A549 (cell line): Measurements from ENCODE around the gene PPP4R4. TPM values are rescaled to one million over a fixed set of nuclear protein-coding genes. Genes with fewer than 3 reads are reported as not detected.

Experiments
- ATAC-seq, 2 experiments: fragments of 200-7000 bp in 1 of 2; fragments of >200 bp in 1 of 2; cut with Nextera tagmentation in 1 of 2; cut with Tn5 transposase in 1 of 2; 3 replicates each; pipeline versions ENCODE4 v1.8.0 to v1.9.1; 2018 to 2020; ENCODE audit warnings: mild to moderate bottlenecking in 1 of 2, moderate library complexity in 1 of 2
- CTCF ChIA-PET: fragments of 300-600 bp; sonication (Branson Sonifier 250); formaldehyde crosslinking; extraction: SDS; loops from one replicate; lab custom pipeline; 2021; ENCODE audit warnings: antibody characterized with exemption, inconsistent platforms; lab: Yijun Ruan, JAX
- POLR2A ChIA-PET: fragments of 350-600 bp; formaldehyde crosslinking; extraction: SDS; loops from one replicate; lab custom pipeline; 2021; ENCODE audit warnings: antibody characterized with exemption, inconsistent platforms; lab: Yijun Ruan, JAX
- DNase-seq, 2 experiments: peaks; one replicate each; pipeline versions ENCODE4 v3.0.0 to v3.0.0-alpha.2; 2011 to 2016; ENCODE audit warnings: low read depth in 1 of 2, low spot score in 1 of 2
- FAIRE-seq: peaks from 2 replicates; lab custom pipeline; 2011; peaks lifted over from hg19 to GRCh38; lab: Jason Lieb, UNC
- H3K27ac ChIP-seq, 2 experiments: fragments of >200 bp; sonication (Bioruptor Twin); formaldehyde crosslinking; 3 replicates each; pipeline ENCODE4 v1.5.1; 2016 to 2017
- H3K4me1 ChIP-seq: fragments of >200 bp; sonication (Bioruptor Twin); formaldehyde crosslinking; 3 replicates; pipeline ENCODE4 v1.6.1; 2016
- H3K4me2 ChIP-seq: fragments of >200 bp; sonication (Bioruptor Twin); formaldehyde crosslinking; 3 replicates; pipeline ENCODE4 v1.6.1; 2016
- H3K4me3 ChIP-seq: fragments of >200 bp; sonication (Bioruptor Twin); formaldehyde crosslinking; 3 replicates; pipeline ENCODE4 v1.5.1; 2016
- H3K9me3 ChIP-seq: fragments of >200 bp; sonication (Bioruptor Twin); formaldehyde crosslinking; 3 replicates; pipeline ENCODE4 v1.6.1; 2016
- CBX2 ChIP-seq: fragments of 200-600 bp; sonication (generic); IDR thresholded peaks from 2 replicates; pipeline ENCODE4 v1.6.1; 2016; ENCODE audit warnings: low read depth, mild to moderate bottlenecking, borderline replicate concordance
- CHD2 ChIP-seq: fragments of 150-350 bp; IDR thresholded peaks from 2 replicates; pipeline ENCODE4 v1.6.1; 2014; ENCODE audit warnings: low read length; ENCODE audit not compliant: partially characterized antibody
- EHMT2 ChIP-seq: fragments of 200-600 bp; sonication (generic); IDR thresholded peaks from 2 replicates; pipeline ENCODE4 v1.6.1; 2016; ENCODE audit warnings: antibody characterized with exemption, low read depth, mild to moderate bottlenecking, moderate library complexity
- ESRRA ChIP-seq: fragments of 150-350 bp; IDR thresholded peaks from 2 replicates; pipeline ENCODE4 v1.6.1; 2014; ENCODE audit warnings: mild to moderate bottlenecking, low read length, borderline replicate concordance
- FOSL2 ChIP-seq, 2 experiments: fragments of 450-650 bp in 1 of 2; fragments of >200 bp in 1 of 2; sonication (Bioruptor Twin) in 1 of 2; formaldehyde crosslinking; IDR thresholded peaks; 2 replicates each; pipeline versions ENCODE4 v1.5.0 to v1.6.1; 2016 to 2020; ENCODE audit warnings: mild to moderate bottlenecking in 1 of 2, moderate library complexity in 1 of 2
- HDAC2 ChIP-seq: fragments of 200-600 bp; sonication (generic); IDR thresholded peaks from 2 replicates; pipeline ENCODE4 v1.6.1; 2016
- JUN ChIP-seq, 2 experiments: fragments of >200 bp; sonication (Bioruptor Twin); formaldehyde crosslinking; IDR thresholded peaks; 2 replicates in 1 of 2; 3 replicates in 1 of 2; pipeline ENCODE4 v1.6.1; 2016 to 2017
- JUNB ChIP-seq: fragments of >200 bp; sonication (Bioruptor Twin); formaldehyde crosslinking; IDR thresholded peaks from 2 replicates; pipeline ENCODE4 v1.6.1; 2016
- KDM1A ChIP-seq: fragments of 200-600 bp; sonication (generic); IDR thresholded peaks from 2 replicates; pipeline ENCODE4 v1.6.1; 2016; ENCODE audit warnings: low read depth, mild to moderate bottlenecking
- MAFK ChIP-seq: fragments of 450-650 bp; IDR thresholded peaks from 2 replicates; pipeline ENCODE4 v1.6.1; 2014; ENCODE audit not compliant: partially characterized antibody
- MAZ ChIP-seq: fragments of 150-350 bp; IDR thresholded peaks from 2 replicates; pipeline ENCODE4 v1.6.1; 2014; ENCODE audit warnings: antibody characterized with exemption, low read depth, low read length, borderline replicate concordance
- NPAS2 ChIP-seq: fragments of 250-450 bp; sonication (Bioruptor Pico); IDR thresholded peaks from 2 replicates; pipeline ENCODE4 v1.8.0; 2022; ENCODE audit warnings: mild to moderate bottlenecking, moderate library complexity, borderline replicate concordance
- PHF8 ChIP-seq: fragments of 200-600 bp; sonication (generic); IDR thresholded peaks from 2 replicates; pipeline ENCODE4 v1.6.1; 2016; ENCODE audit warnings: low read depth, mild to moderate bottlenecking, antibody characterized with exemption, moderate library complexity, borderline replicate concordance
- RAD21 ChIP-seq, 2 experiments: fragments of >200 bp in 1 of 2; sonication (Bioruptor Twin) in 1 of 2; formaldehyde crosslinking in 1 of 2; IDR thresholded peaks in 1 of 2; conservative IDR thresholded peaks in 1 of 2; 2 replicates in 1 of 2; 3 replicates in 1 of 2; pipeline ENCODE4 v1.6.1; 2012 to 2018; ENCODE audit warnings: inconsistent platforms in 1 of 2
- RNF2 ChIP-seq: fragments of 200-600 bp; sonication (generic); IDR thresholded peaks from 2 replicates; pipeline ENCODE4 v1.6.1; 2016; ENCODE audit warnings: low read depth, mild to moderate bottlenecking, antibody characterized with exemption, moderate library complexity, borderline replicate concordance
- SMC3 ChIP-seq: fragments of >200 bp; sonication (Bioruptor Twin); formaldehyde crosslinking; IDR thresholded peaks from 3 replicates; pipeline ENCODE4 v1.6.1; 2018; ENCODE audit warnings: inconsistent platforms
- ZFP36 ChIP-seq: fragments of 450-650 bp; IDR thresholded peaks from 2 replicates; pipeline ENCODE4 v1.6.1; 2014; ENCODE audit warnings: borderline replicate concordance; ENCODE audit not compliant: partially characterized antibody
- ZNF302 ChIP-seq: fragments of 250-450 bp; sonication (Bioruptor Pico); IDR thresholded peaks from 2 replicates; pipeline ENCODE4 v1.9.0; 2021; ENCODE audit warnings: inconsistent platforms, mild to moderate bottlenecking, moderate library complexity
- ZSCAN20 ChIP-seq: fragments of 250-450 bp; sonication (Bioruptor Pico); IDR thresholded peaks from 2 replicates; pipeline ENCODE4 v1.8.0; 2022; ENCODE audit warnings: mild to moderate bottlenecking, moderate library complexity
- WGBS: methylation state at CpG from one replicate; pipeline ENCODE4 v1.1.6; 2017; ENCODE audit errors: missing lambda C conversion rate; 5-methylcytosine and 5-hydroxymethylcytosine counted together
- polyA plus RNA-seq, 4 experiments: library from polyadenylated mRNA; depleted of rRNA in 3 of 4; stranded (reverse); fragments of >200 nt; fragmentation: RNase III in 1 of 4; extraction: RNeasy Plus Mini Kit Qiagen cat#74134 plus additional on column Dnase treatment in 1 of 4; gene quantifications; 2 replicates in 3 of 4; 3 replicates in 1 of 4; pipeline ENCODE4 v1.2.3, GENCODE V29; 2011 to 2017
- TF ChIP-seq, protein P1 (sequence below): fragments of >200 bp; sonication (Bioruptor Twin); formaldehyde crosslinking; IDR thresholded peaks from 2 replicates; pipeline ENCODE4 v1.6.1; 2016
- TF ChIP-seq, protein P2 (sequence below): fragments of 250-450 bp; sonication (Bioruptor Pico); IDR thresholded peaks from 2 replicates; pipeline ENCODE4 v1.5.0; 2020; ENCODE audit warnings: low read depth, mild to moderate bottlenecking, moderate library complexity
- TF ChIP-seq, protein P3 (sequence below): IDR thresholded peaks from 2 replicates; pipeline ENCODE4 v1.6.1; 2012
- TF ChIP-seq, protein P4 (sequence below): fragments of 250-450 bp; sonication (Bioruptor Pico); IDR thresholded peaks from 2 replicates; pipeline ENCODE4 v1.5.0; 2021; ENCODE audit warnings: mild to moderate bottlenecking, moderate library complexity, borderline replicate concordance
- TF ChIP-seq, protein P5 (sequence below): fragments of 150-350 bp; IDR thresholded peaks from 2 replicates; pipeline ENCODE4 v1.6.1; 2014; ENCODE audit warnings: low read depth, mild to moderate bottlenecking, low read length
- TF ChIP-seq, protein P6 (sequence below): IDR thresholded peaks from 2 replicates; pipeline ENCODE4 v1.6.1; 2012
- TF ChIP-seq, protein P7 (sequence below): fragments of 450-650 bp; IDR thresholded peaks from 2 replicates; pipeline ENCODE4 v1.6.1; 2014; ENCODE audit warnings: antibody characterized with exemption

PPP4R4 gene
- polyA plus RNA-seq, 2 of the 4 experiments (the other 2 are of a cell fraction): 0.12 to 0.25 TPM

DNA sequence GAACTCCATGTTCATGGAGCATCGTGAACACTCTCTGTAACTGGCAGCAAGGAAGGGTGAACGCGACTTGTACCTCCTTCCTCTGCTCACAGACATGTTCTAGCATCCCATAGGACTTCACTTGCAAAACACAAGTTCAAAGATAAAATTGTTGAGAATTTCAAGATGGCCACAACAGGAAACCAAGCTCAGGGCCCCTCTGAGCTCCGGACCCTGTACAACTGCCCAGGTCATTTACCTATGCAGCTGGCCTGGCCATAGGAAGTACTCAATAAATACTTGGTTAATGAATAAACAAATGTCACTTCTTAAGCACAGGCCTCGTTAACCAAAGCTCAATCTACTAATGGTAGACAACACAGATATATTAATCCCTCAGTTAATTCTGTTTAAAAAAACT is 11.7 kb upstream of the PPP4R4 start:
- no peak for FAIRE-seq
- Histone ChIP-seq H3K9me3 (no peaks in the 10 kb centered on the region), H3K4me1 (no peaks in the 10 kb centered on the region)
- TF ChIP-seq ZSCAN20 (CRISPR knock-in tag) (no peak), RAD21 (conservative IDR thresholded peaks at IDR 0.05 in 1 of 2, IDR thresholded peaks at IDR 0.05 in 1 of 2) (no peak), RNF2 (no peak), SMC3 (no peak), KDM1A (no peak), MAFK (no peak), JUN (IDR thresholded peaks at IDR 0.05) (no peak), CBX2 (no peak), EHMT2 (no peak), JUNB (no peak), ESRRA (no peak), CHD2 (no peak), FOSL2 (IDR thresholded peaks at IDR 0.05) (no peak), FOSL2 (CRISPR knock-in tag; IDR thresholded peaks at IDR 0.05) (no peak), ZNF302 (no peak)
- TF ChIP-seq, protein P1, sequence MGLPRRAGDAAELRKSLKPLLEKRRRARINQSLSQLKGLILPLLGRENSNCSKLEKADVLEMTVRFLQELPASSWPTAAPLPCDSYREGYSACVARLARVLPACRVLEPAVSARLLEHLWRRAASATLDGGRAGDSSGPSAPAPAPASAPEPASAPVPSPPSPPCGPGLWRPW: no peak
- TF ChIP-seq, protein P2, sequence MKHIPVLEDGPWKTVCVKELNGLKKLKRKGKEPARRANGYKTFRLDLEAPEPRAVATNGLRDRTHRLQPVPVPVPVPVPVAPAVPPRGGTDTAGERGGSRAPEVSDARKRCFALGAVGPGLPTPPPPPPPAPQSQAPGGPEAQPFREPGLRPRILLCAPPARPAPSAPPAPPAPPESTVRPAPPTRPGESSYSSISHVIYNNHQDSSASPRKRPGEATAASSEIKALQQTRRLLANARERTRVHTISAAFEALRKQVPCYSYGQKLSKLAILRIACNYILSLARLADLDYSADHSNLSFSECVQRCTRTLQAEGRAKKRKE (CRISPR knock-in tag): no peak
- TF ChIP-seq, protein P3, sequence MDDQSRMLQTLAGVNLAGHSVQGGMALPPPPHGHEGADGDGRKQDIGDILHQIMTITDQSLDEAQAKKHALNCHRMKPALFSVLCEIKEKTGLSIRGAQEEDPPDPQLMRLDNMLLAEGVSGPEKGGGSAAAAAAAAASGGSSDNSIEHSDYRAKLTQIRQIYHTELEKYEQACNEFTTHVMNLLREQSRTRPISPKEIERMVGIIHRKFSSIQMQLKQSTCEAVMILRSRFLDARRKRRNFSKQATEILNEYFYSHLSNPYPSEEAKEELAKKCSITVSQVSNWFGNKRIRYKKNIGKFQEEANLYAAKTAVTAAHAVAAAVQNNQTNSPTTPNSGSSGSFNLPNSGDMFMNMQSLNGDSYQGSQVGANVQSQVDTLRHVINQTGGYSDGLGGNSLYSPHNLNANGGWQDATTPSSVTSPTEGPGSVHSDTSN: no peak
- TF ChIP-seq, protein P4, sequence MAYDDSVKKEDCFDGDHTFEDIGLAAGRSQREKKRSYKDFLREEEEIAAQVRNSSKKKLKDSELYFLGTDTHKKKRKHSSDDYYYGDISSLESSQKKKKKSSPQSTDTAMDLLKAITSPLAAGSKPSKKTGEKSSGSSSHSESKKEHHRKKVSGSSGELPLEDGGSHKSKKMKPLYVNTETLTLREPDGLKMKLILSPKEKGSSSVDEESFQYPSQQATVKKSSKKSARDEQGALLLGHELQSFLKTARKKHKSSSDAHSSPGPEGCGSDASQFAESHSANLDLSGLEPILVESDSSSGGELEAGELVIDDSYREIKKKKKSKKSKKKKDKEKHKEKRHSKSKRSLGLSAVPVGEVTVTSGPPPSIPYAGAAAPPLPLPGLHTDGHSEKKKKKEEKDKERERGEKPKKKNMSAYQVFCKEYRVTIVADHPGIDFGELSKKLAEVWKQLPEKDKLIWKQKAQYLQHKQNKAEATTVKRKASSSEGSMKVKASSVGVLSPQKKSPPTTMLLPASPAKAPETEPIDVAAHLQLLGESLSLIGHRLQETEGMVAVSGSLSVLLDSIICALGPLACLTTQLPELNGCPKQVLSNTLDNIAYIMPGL: no peak
- TF ChIP-seq, protein P5, sequence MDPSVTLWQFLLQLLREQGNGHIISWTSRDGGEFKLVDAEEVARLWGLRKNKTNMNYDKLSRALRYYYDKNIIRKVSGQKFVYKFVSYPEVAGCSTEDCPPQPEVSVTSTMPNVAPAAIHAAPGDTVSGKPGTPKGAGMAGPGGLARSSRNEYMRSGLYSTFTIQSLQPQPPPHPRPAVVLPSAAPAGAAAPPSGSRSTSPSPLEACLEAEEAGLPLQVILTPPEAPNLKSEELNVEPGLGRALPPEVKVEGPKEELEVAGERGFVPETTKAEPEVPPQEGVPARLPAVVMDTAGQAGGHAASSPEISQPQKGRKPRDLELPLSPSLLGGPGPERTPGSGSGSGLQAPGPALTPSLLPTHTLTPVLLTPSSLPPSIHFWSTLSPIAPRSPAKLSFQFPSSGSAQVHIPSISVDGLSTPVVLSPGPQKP: no peak
- TF ChIP-seq, protein P6, sequence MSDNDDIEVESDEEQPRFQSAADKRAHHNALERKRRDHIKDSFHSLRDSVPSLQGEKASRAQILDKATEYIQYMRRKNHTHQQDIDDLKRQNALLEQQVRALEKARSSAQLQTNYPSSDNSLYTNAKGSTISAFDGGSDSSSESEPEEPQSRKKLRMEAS: no peak
- TF ChIP-seq, all 56 proteins: peak for 0
- no peak overlapping the region for H3K27ac ChIP-seq
- CTCF ChIA-PET: interaction anchor here (0.9 kb wide), 1 partner anchor 9 kb away, joined by 3 read pairs; no protein-coding TSS in a partner anchor
- ATAC-seq: no peak
- WGBS: 45% methylated on average over 5 of the region's 5 CpGs
- DNase-seq: no peak
- H3K4me3 ChIP-seq: no peak overlapping the region
- H3K4me2 ChIP-seq: no peak overlapping the region
- POLR2A ChIA-PET: no interaction called here

DNA sequence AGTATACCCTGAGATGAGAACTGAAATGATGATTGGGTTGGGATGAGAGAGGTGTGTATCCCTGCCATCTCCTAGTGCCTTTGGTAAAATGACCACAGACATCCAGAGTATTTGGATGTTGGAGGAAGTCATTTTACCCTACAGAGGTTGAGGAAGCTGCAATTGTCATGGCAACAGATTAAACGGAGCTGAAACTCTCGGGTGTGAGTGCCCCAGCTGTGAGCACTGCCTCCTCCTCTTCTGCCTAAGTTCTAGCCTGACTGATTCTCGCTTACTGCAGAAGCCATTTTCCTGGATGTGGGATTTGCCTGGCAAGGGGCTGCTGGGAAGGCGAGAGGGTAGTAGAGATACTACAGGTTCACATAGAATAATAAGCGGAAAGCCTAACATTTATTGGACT is 10.3 kb upstream of the PPP4R4 start:
- CTCF ChIA-PET: no interaction called here
- DNase-seq (no peak), FAIRE-seq (no peak), ATAC-seq (no peak)
- Histone ChIP-seq H3K4me1 (no peaks in the 10 kb centered on the region), H3K9me3 (no peaks in the 10 kb centered on the region), H3K4me3 (no peak overlapping the region), H3K4me2 (no peak overlapping the region), H3K27ac (no peak overlapping the region)
- TF ChIP-seq MAZ (no peak), KDM1A (no peak), PHF8 (no peak), NPAS2 (CRISPR knock-in tag) (no peak), ZFP36 (no peak), SMC3 (no peak), HDAC2 (no peak)
- TF ChIP-seq, protein P7, sequence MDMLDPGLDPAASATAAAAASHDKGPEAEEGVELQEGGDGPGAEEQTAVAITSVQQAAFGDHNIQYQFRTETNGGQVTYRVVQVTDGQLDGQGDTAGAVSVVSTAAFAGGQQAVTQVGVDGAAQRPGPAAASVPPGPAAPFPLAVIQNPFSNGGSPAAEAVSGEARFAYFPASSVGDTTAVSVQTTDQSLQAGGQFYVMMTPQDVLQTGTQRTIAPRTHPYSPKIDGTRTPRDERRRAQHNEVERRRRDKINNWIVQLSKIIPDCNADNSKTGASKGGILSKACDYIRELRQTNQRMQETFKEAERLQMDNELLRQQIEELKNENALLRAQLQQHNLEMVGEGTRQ: no peak
- WGBS: 44% methylated on average over 5 of the region's 5 CpGs
- POLR2A ChIA-PET: no interaction called here
